HL-60 (cell line): Measurements from ENCODE around the gene ADCYAP1R1.

Experiments used
- POLR2AphosphoS5 ChIP-seq: IDR thresholded peaks from 2 replicates; pipeline ENCODE4 v1.6.1; 2012; ENCODE audit warnings: low read depth
- SPI1 ChIP-seq: IDR thresholded peaks from 2 replicates; pipeline ENCODE4 v1.6.1; 2012; ENCODE audit warnings: low read depth, mild to moderate bottlenecking, borderline replicate concordance
- TF ChIP-seq, protein P1 (sequence below): IDR thresholded peaks from one replicate; pipeline ENCODE4 v1.5.1; 2011; ENCODE audit warnings: low read length, control low read depth, inconsistent platforms; ENCODE audit not compliant: insufficient read depth

DNA sequence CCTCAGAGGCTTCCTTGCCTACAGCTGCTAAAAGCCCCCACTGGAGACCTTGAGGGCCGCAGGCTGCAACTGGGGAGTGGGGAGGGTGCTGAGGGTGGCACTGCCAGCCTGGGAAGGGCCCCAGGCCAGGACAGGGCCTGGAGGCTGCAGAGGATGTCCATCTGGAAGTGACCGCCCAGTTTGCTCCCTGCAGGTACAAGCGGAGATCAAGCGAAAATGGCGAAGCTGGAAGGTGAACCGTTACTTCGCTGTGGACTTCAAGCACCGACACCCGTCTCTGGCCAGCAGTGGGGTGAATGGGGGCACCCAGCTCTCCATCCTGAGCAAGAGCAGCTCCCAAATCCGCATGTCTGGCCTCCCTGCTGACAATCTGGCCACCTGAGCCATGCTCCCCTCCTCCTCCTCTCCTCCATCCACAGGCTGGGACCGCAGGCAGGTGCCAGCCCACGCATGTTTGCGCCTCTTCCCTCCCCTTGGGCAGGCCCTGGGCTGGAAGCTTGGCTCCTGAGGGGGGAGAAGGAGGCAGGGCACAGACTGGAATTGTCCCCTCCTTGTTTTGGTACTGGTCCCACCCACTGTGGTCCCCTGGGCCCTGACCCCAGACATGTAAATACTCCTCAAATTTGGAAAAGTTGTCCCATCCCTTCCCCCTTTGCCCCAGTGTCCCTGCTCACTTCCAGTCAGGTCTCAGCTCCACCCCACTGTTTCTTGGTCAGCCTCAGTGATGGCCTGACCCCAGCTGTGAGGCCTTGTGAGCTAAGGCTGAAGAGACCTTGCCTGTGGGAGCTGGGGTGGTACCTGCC, 54.4 kb downstream of the ADCYAP1R1 start:
- TF ChIP-seq, protein P1, sequence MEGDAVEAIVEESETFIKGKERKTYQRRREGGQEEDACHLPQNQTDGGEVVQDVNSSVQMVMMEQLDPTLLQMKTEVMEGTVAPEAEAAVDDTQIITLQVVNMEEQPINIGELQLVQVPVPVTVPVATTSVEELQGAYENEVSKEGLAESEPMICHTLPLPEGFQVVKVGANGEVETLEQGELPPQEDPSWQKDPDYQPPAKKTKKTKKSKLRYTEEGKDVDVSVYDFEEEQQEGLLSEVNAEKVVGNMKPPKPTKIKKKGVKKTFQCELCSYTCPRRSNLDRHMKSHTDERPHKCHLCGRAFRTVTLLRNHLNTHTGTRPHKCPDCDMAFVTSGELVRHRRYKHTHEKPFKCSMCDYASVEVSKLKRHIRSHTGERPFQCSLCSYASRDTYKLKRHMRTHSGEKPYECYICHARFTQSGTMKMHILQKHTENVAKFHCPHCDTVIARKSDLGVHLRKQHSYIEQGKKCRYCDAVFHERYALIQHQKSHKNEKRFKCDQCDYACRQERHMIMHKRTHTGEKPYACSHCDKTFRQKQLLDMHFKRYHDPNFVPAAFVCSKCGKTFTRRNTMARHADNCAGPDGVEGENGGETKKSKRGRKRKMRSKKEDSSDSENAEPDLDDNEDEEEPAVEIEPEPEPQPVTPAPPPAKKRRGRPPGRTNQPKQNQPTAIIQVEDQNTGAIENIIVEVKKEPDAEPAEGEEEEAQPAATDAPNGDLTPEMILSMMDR, result no peak
- no peak for TF ChIP-seq SPI1
- no peak for TF ChIP-seq POLR2AphosphoS5
